Measurements from ENCODE around the gene APBB3.

APBB3 gene

GRCh38 chr5:140576776-140577201, 12.4 kb upstream of the APBB3 start:
- Histone ChIP-seq H3K79me2 (ENCODE audit: control insufficient read depth, insufficient read depth, low read length, unreplicated experiment) (no peaks in the 10 kb centered on the region), H3K36me3 (ENCODE audit: insufficient read depth, low read length) (no peaks in the 10 kb centered on the region), H3K4me1 (ENCODE audit: control insufficient read depth, insufficient read depth, low read length, unreplicated experiment) (peaks cover 4% of the 10 kb centered on the region), H3K4me3 (ENCODE audit: low read depth, low read length) (no peak overlapping the region), H3K27me3 (ENCODE audit: insufficient read depth, low read length) (no peaks in the 10 kb centered on the region), H2AFZ (ENCODE audit: low read length, unreplicated experiment) (peak overlapping the region; percentile 40), H3K27ac (ENCODE audit: low read depth, low read length) (no peak overlapping the region)

- H3K4me3 ChIP-seq (ENCODE audit: low read depth, low read length), result no peak overlapping the region
- no peaks in the 10 kb centered on the region for H3K36me3 ChIP-seq (ENCODE audit: insufficient read depth, low read length)
Observed at GRCh38 chr5:140575309-140575708, 10.9 kb upstream of the APBB3 start.

GRCh38 chr5:140574165-140574564, 9.8 kb upstream of the APBB3 start:
- no peaks in the 10 kb centered on the region for H3K36me3 ChIP-seq (ENCODE audit: insufficient read depth, low read length)

More at GRCh38 chr5:140575309-140575708, 10.9 kb upstream of the APBB3 start:
- no peak overlapping the region for H3K27ac ChIP-seq (ENCODE audit: low read depth, low read length)
- H3K27me3 ChIP-seq (ENCODE audit: insufficient read depth, low read length), result no peaks in the 10 kb centered on the region
- no peaks in the 10 kb centered on the region for H3K79me2 ChIP-seq (ENCODE audit: control insufficient read depth, insufficient read depth, low read length, unreplicated experiment)
- H3K4me1 ChIP-seq (ENCODE audit: control insufficient read depth, insufficient read depth, low read length, unreplicated experiment), result peaks cover 4% of the 10 kb centered on the region
- no peak overlapping the region for H2AFZ ChIP-seq (ENCODE audit: low read length, unreplicated experiment)

GRCh38 chr5:140573683-140574082, 9.3 kb upstream of the APBB3 start:
- no peak overlapping the region for H2AFZ ChIP-seq (ENCODE audit: low read length, unreplicated experiment)
- H3K27me3 ChIP-seq (ENCODE audit: insufficient read depth, low read length), result no peaks in the 10 kb centered on the region
- H3K4me1 ChIP-seq (ENCODE audit: control insufficient read depth, insufficient read depth, low read length, unreplicated experiment), result peaks cover 9% of the 10 kb centered on the region
- no peaks in the 10 kb centered on the region for H3K79me2 ChIP-seq (ENCODE audit: control insufficient read depth, insufficient read depth, low read length, unreplicated experiment)
- H3K4me3 ChIP-seq (ENCODE audit: low read depth, low read length), result no peak overlapping the region
- H3K27ac ChIP-seq (ENCODE audit: low read depth, low read length), result no peak overlapping the region
- H3K36me3 ChIP-seq (ENCODE audit: insufficient read depth, low read length), result no peaks in the 10 kb centered on the region

More at GRCh38 chr5:140574165-140574564, 9.8 kb upstream of the APBB3 start:
- Histone ChIP-seq H3K4me1 (ENCODE audit: control insufficient read depth, insufficient read depth, low read length, unreplicated experiment) (peaks cover 4% of the 10 kb centered on the region), H3K79me2 (ENCODE audit: control insufficient read depth, insufficient read depth, low read length, unreplicated experiment) (no peaks in the 10 kb centered on the region), H3K4me3 (ENCODE audit: low read depth, low read length) (no peak overlapping the region), H3K27ac (ENCODE audit: low read depth, low read length) (no peak overlapping the region), H2AFZ (ENCODE audit: low read length, unreplicated experiment) (no peak overlapping the region), H3K27me3 (ENCODE audit: insufficient read depth, low read length) (no peaks in the 10 kb centered on the region)

- no peak overlapping the region for H2AFZ ChIP-seq (ENCODE audit: low read length, unreplicated experiment)
- no peaks in the 10 kb centered on the region for H3K27me3 ChIP-seq (ENCODE audit: insufficient read depth, low read length)
- no peak overlapping the region for H3K27ac ChIP-seq (ENCODE audit: low read depth, low read length)
- peaks cover 20% of the 10 kb centered on the region for H3K79me2 ChIP-seq (ENCODE audit: control insufficient read depth, insufficient read depth, low read length, unreplicated experiment)
- peaks cover 8% of the 10 kb centered on the region for H3K4me1 ChIP-seq (ENCODE audit: control insufficient read depth, insufficient read depth, low read length, unreplicated experiment)
- H3K4me3 ChIP-seq (ENCODE audit: low read depth, low read length), result no peak overlapping the region
- no peaks in the 10 kb centered on the region for H3K36me3 ChIP-seq (ENCODE audit: insufficient read depth, low read length)
Observed at GRCh38 chr5:140571105-140571504, 6.7 kb upstream of the APBB3 start.

- H3K27me3 ChIP-seq (ENCODE audit: insufficient read depth, low read length), result no peaks in the 10 kb centered on the region
- no peak overlapping the region for H2AFZ ChIP-seq (ENCODE audit: low read length, unreplicated experiment)
- no peak overlapping the region for H3K27ac ChIP-seq (ENCODE audit: low read depth, low read length)
- H3K79me2 ChIP-seq (ENCODE audit: control insufficient read depth, insufficient read depth, low read length, unreplicated experiment), result peaks cover 27% of the 10 kb centered on the region
- H3K4me1 ChIP-seq (ENCODE audit: control insufficient read depth, insufficient read depth, low read length, unreplicated experiment), result peaks cover 14% of the 10 kb centered on the region
- H3K4me3 ChIP-seq (ENCODE audit: low read depth, low read length), result no peak overlapping the region
- H3K36me3 ChIP-seq (ENCODE audit: insufficient read depth, low read length), result no peaks in the 10 kb centered on the region
Observed at GRCh38 chr5:140570488-140570887, 6.1 kb upstream of the APBB3 start.

GRCh38 chr5:140570058-140570457, 5.7 kb upstream of the APBB3 start:
- Histone ChIP-seq H3K36me3 (ENCODE audit: insufficient read depth, low read length) (no peaks in the 10 kb centered on the region), H3K27ac (ENCODE audit: low read depth, low read length) (no peak overlapping the region), H3K27me3 (ENCODE audit: insufficient read depth, low read length) (no peaks in the 10 kb centered on the region), H2AFZ (ENCODE audit: low read length, unreplicated experiment) (no peak overlapping the region), H3K79me2 (ENCODE audit: control insufficient read depth, insufficient read depth, low read length, unreplicated experiment) (peaks cover 31% of the 10 kb centered on the region), H3K4me3 (ENCODE audit: low read depth, low read length) (no peak overlapping the region), H3K4me1 (ENCODE audit: control insufficient read depth, insufficient read depth, low read length, unreplicated experiment) (peaks cover 16% of the 10 kb centered on the region)

GRCh38 chr5:140569197-140569596, 4.8 kb upstream of the APBB3 start:
- Histone ChIP-seq H3K79me2 (ENCODE audit: control insufficient read depth, insufficient read depth, low read length, unreplicated experiment) (peaks cover 34% of the 10 kb centered on the region), H3K27ac (ENCODE audit: low read depth, low read length) (peak overlapping the region; percentile 57)

GRCh38 chr5:140568443-140569063, 4.2 kb upstream of the APBB3 start:
- peak overlapping the region; percentile 57; the same call in 1 of the 2 replicates for H3K27ac ChIP-seq (ENCODE audit: low read depth, low read length)
- H3K36me3 ChIP-seq (ENCODE audit: insufficient read depth, low read length), result no peaks in the 10 kb centered on the region
- peaks cover 19% of the 10 kb centered on the region for H3K4me1 ChIP-seq (ENCODE audit: control insufficient read depth, insufficient read depth, low read length, unreplicated experiment)
- no peak overlapping the region for H2AFZ ChIP-seq (ENCODE audit: low read length, unreplicated experiment)
- no peak overlapping the region for H3K4me3 ChIP-seq (ENCODE audit: low read depth, low read length)
- H3K27me3 ChIP-seq (ENCODE audit: insufficient read depth, low read length), result no peaks in the 10 kb centered on the region
- H3K79me2 ChIP-seq (ENCODE audit: control insufficient read depth, insufficient read depth, low read length, unreplicated experiment), result peaks cover 36% of the 10 kb centered on the region

More at GRCh38 chr5:140569197-140569596, 4.8 kb upstream of the APBB3 start:
- H3K4me3 ChIP-seq (ENCODE audit: low read depth, low read length), result no peak overlapping the region
- H3K36me3 ChIP-seq (ENCODE audit: insufficient read depth, low read length), result no peaks in the 10 kb centered on the region
- H3K27me3 ChIP-seq (ENCODE audit: insufficient read depth, low read length), result no peaks in the 10 kb centered on the region
- H2AFZ ChIP-seq (ENCODE audit: low read length, unreplicated experiment), result no peak overlapping the region
- H3K4me1 ChIP-seq (ENCODE audit: control insufficient read depth, insufficient read depth, low read length, unreplicated experiment), result peaks cover 16% of the 10 kb centered on the region

- H3K36me3 ChIP-seq (ENCODE audit: insufficient read depth, low read length), result no peaks in the 10 kb centered on the region
- H3K79me2 ChIP-seq (ENCODE audit: control insufficient read depth, insufficient read depth, low read length, unreplicated experiment), result peaks cover 39% of the 10 kb centered on the region
- H3K4me1 ChIP-seq (ENCODE audit: control insufficient read depth, insufficient read depth, low read length, unreplicated experiment), result peaks cover 24% of the 10 kb centered on the region
- no peak overlapping the region for H3K27ac ChIP-seq (ENCODE audit: low read depth, low read length)
- no peaks in the 10 kb centered on the region for H3K27me3 ChIP-seq (ENCODE audit: insufficient read depth, low read length)
- H2AFZ ChIP-seq (ENCODE audit: low read length, unreplicated experiment), result no peak overlapping the region
- H3K4me3 ChIP-seq (ENCODE audit: low read depth, low read length), result no peak overlapping the region
Observed at GRCh38 chr5:140567871-140568270, 3.5 kb upstream of the APBB3 start.

GRCh38 chr5:140567136-140567818, 2.9 kb upstream of the APBB3 start:
- peaks cover 24% of the 10 kb centered on the region for H3K4me1 ChIP-seq (ENCODE audit: control insufficient read depth, insufficient read depth, low read length, unreplicated experiment)
- no peaks in the 10 kb centered on the region for H3K36me3 ChIP-seq (ENCODE audit: insufficient read depth, low read length)
- no peak overlapping the region for H3K4me3 ChIP-seq (ENCODE audit: low read depth, low read length)
- H2AFZ ChIP-seq (ENCODE audit: low read length, unreplicated experiment), result no peak overlapping the region
- peaks cover 39% of the 10 kb centered on the region for H3K79me2 ChIP-seq (ENCODE audit: control insufficient read depth, insufficient read depth, low read length, unreplicated experiment)
- no peaks in the 10 kb centered on the region for H3K27me3 ChIP-seq (ENCODE audit: insufficient read depth, low read length)
- no peak overlapping the region for H3K27ac ChIP-seq (ENCODE audit: low read depth, low read length)

Measured in ACC112 (cell line).